ENCODE measurements around the gene YJEFN3. TPM values are rescaled to one million over a fixed set of nuclear protein-coding genes. Genes with fewer than 3 reads are reported as not detected.

The YJEFN3 gene
- total and polyA plus RNA-seq, 5 experiments from 2014 or later: 0.08 to 12.8 (median 5.8) TPM; not detected in 1

GRCh38 chr19:19554074-19555023 is 25.6 kb downstream of the YJEFN3 start:
- POLR2A ChIA-PET: interaction anchor here (0.6 to 1.9 kb wide), 5 partner anchors 22 to 163 kb away, joined by 3 to 5 read pairs (median 4); partner anchors contain the start of gene LPAR2
- DNase-seq (peak in 6 of 10 donors; percentile 38 to 46 (median 42)), ATAC-seq (peak; percentile 42 to 68)
- Mint-ChIP-seq H3K27ac (peak overlapping the region in 5 of 10 donors; percentile 27 to 77 (median 63)), H3K27me3 (peaks cover 0 to 6% (median 0%) of the 10 kb centered on the region in 5 donors), H3K4me1 (peaks cover 3 to 20% (median 12%) of the 10 kb centered on the region in 4 donors), H3K4me3 (no peak overlapping the region), H3K36me3 (peaks cover 0 to 3% (median 0%) of the 10 kb centered on the region in 3 donors), H3K9me3 (no peaks in the 10 kb centered on the region)

- Mint-ChIP-seq H3K4me1 (peaks cover 14 to 37% (median 21%) of the 10 kb centered on the region in 4 donors), H3K27me3 (no peaks in the 10 kb centered on the region), H3K27ac (peak overlapping the region in 4 of 10 donors; percentile 62 to 86 (median 84)), H3K9me3 (no peaks in the 10 kb centered on the region), H3K36me3 (peaks cover 0 to 12% (median 2%) of the 10 kb centered on the region in 3 donors), H3K4me3 (no peak overlapping the region)
- POLR2A ChIA-PET: interaction anchor here (0.6 to 1.1 kb wide), 2 partner anchors 40 to 58 kb away, joined by 3 to 8 read pairs; no protein-coding TSS in a partner anchor
- no peak for DNase-seq
- no peak for ATAC-seq
These were observed 29.3 kb downstream of the YJEFN3 start for GRCh38 chr19:19558055-19558454.

- POLR2A ChIA-PET: interaction anchor here (0.6 to 1.4 kb wide), 2 partner anchors 58 to 67 kb away, joined by 3 to 11 read pairs; no protein-coding TSS in a partner anchor
- H3K36me3 Mint-ChIP-seq: peaks cover 0 to 13% (median 2%) of the 10 kb centered on the region in 3 donors
- H3K4me1 Mint-ChIP-seq: peaks cover 14 to 40% (median 22%) of the 10 kb centered on the region in 4 donors
- H3K9me3 Mint-ChIP-seq: no peaks in the 10 kb centered on the region
- H3K4me3 Mint-ChIP-seq: peak overlapping the region in 1 of 10 donors; percentile 25
- H3K27me3 Mint-ChIP-seq: no peaks in the 10 kb centered on the region
- ATAC-seq (no peak), DNase-seq (no peak)
- H3K27ac Mint-ChIP-seq: peak overlapping the region in 6 of 10 donors; percentile 47 to 86 (median 75)
These were observed 29.9 kb downstream of the YJEFN3 start for GRCh38 chr19:19558636-19559035.

DNA sequence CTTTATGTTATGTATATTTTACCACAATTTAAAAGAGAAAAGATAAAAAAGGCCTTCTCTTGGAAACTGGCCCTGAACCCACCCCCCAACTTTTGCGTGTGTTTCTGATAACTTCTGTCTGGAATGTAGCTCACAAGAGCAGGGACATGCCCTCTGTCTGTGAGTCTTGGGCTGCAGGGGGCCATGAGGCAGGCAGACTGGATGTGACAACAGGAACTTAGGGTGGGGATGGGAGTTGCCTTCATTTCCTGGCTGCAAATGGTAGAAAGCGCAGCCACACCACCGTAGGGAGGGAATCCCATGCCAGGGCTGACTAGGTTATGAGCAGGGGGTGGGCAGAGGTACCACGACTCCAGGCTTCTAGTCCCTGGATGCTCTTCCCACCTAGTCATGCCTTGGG is 31.2 kb downstream of the YJEFN3 start:
- no peak for ATAC-seq
- no peak overlapping the region for H3K4me3 Mint-ChIP-seq
- no peaks in the 10 kb centered on the region for H3K27me3 Mint-ChIP-seq
- no peak for DNase-seq
- peaks cover 13 to 31% (median 20%) of the 10 kb centered on the region in 4 donors for H3K4me1 Mint-ChIP-seq
- H3K36me3 Mint-ChIP-seq: peaks cover 0 to 22% (median 11%) of the 10 kb centered on the region in 3 donors
- no peaks in the 10 kb centered on the region for H3K9me3 Mint-ChIP-seq
- H3K27ac Mint-ChIP-seq: peak overlapping the region in 5 of 10 donors; percentile 47 to 87 (median 79)
- POLR2A ChIA-PET: interaction anchor here (1.1 to 1.5 kb wide), 5 partner anchors 30 to 69 kb away, joined by 3 to 11 read pairs (median 5); no protein-coding TSS in a partner anchor

DNA sequence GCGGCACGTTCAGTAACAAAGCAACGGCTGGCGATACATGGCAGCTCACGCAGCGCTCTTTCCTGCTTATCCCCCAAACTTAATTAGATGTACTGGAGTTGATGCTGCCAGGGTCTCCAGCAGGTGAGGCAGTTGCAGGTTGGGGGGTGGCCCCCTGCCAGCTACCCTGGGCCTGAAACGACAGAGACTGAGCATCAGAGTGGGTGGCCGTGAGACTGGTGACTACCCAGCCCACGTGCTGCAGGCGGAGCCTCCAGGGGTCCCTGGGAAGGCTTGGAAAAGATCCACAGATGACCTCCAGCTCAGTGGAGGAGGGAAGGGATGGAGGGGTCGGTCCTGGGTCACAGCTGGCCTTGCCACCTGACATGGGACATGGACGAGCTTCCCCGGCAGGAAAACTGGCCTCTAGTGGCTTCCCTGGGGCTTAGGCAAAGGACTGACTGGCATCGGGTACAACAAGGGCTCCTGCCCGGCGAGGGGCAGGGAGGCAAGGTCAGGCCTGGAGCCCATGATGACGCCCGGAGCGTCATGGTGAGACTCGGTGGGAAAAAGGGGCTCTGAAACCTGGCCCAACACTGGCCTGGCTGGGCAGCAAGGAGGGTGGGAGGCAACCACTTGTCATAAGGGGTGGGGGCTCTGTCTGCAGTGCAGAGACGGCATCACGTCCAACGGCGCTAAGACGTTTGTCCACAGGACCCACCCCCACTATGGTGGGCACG is 33.4 kb downstream of the YJEFN3 start:
- ATAC-seq: no peak
- Mint-ChIP-seq H3K4me3 (no peak overlapping the region), H3K9me3 (no peaks in the 10 kb centered on the region), H3K36me3 (peaks cover 0 to 29% (median 15%) of the 10 kb centered on the region in 3 donors), H3K27me3 (no peaks in the 10 kb centered on the region), H3K27ac (peak overlapping the region in 3 of 10 donors; percentile 30 to 88 (median 72)), H3K4me1 (peaks cover 13 to 31% (median 20%) of the 10 kb centered on the region in 4 donors)
- POLR2A ChIA-PET: interaction anchor here (0.5 to 1.9 kb wide), 5 partner anchors 35 to 103 kb away, joined by 3 to 4 read pairs (median 3); partner anchors contain the start of gene GMIP
- no peak for DNase-seq

DNA sequence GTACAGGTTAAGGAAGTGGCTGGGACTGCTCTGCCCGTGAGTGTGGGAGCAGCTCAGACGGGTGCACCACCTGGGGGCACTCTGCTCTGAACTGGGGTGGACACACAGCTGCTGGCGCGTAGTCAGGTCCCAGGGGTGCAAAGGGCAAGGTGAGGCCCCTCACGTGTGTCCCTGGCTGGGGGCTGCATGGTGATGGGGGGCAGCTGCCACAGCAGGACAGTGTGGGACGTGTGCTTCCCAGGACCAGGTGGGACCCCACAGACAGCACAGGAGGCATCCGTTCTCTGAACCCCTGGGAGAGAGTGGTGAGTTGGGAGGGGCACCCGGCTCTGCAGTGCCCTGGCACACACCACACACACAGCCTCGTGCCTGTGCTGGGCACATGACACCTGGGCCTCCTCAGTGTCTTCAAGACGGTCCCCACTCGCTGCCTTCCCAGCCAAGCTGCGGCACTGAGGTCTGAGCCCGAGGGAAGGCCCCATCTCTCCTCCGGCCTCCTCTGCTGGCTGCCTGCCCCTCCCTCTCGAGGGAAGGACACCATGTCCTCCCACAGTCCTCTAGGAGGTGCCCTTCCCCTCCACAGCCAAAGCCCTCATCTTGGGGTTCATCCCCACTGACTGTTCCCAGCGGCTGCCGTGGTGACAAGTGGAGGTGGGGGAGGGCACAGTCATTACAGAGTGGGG is 34.1 kb downstream of the YJEFN3 start:
- peak in 8 of 10 donors; percentile 32 to 79 (median 47) for DNase-seq
- no peaks in the 10 kb centered on the region for H3K27me3 Mint-ChIP-seq
- no peaks in the 10 kb centered on the region for H3K9me3 Mint-ChIP-seq
- ATAC-seq: peak; percentile 91 to 92
- peaks cover 0 to 33% (median 15%) of the 10 kb centered on the region in 3 donors for H3K36me3 Mint-ChIP-seq
- POLR2A ChIA-PET: interaction anchor here (0.9 to 1.9 kb wide), 4 partner anchors 34 to 106 kb away, joined by 3 to 4 read pairs (median 3); partner anchors contain the start of genes GMIP and NDUFA13
- H3K4me3 Mint-ChIP-seq: no peak overlapping the region
- H3K27ac Mint-ChIP-seq: peak overlapping the region in 4 of 10 donors; percentile 30 to 84 (median 73)
- peaks cover 14 to 31% (median 20%) of the 10 kb centered on the region in 4 donors for H3K4me1 Mint-ChIP-seq

GRCh38 chr19:19563348-19563848 is 34.7 kb downstream of the YJEFN3 start:
- POLR2A ChIA-PET: interaction anchor here (0.9 to 1.9 kb wide), 4 partner anchors 33 to 106 kb away, joined by 3 to 4 read pairs (median 3); partner anchors contain the start of genes GMIP and NDUFA13
- Mint-ChIP-seq H3K4me1 (peaks cover 13 to 29% (median 19%) of the 10 kb centered on the region in 4 donors), H3K27ac (peak overlapping the region in 5 of 10 donors; percentile 36 to 79 (median 68)), H3K27me3 (no peaks in the 10 kb centered on the region), H3K4me3 (no peak overlapping the region), H3K9me3 (no peaks in the 10 kb centered on the region), H3K36me3 (peaks cover 0 to 34% (median 15%) of the 10 kb centered on the region in 3 donors)
- ATAC-seq (no peak), DNase-seq (no peak)

DNA sequence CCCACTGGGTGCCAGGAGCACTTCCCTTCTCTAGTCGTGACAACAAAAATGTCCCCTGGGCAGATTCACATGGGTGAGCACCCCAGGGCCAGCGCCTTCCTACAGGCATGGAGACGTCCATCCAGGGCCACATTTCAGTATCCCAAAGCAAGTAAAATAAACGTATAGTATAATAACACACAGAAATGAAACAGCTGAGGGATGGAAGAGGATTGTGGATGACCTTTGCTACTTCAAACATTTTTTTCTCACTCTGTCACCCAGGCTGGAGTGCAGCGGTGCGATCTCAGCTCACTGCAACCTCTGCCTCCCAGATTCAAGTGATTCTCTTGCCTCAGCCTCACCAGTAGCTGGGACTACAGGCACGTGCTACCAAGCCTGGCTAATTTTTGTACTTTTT is 37.6 kb downstream of the YJEFN3 start:
- no peaks in the 10 kb centered on the region for H3K27me3 Mint-ChIP-seq
- peaks cover 0 to 49% (median 26%) of the 10 kb centered on the region in 3 donors for H3K36me3 Mint-ChIP-seq
- peak overlapping the region in 3 of 10 donors; percentile 47 to 84 (median 57) for H3K27ac Mint-ChIP-seq
- H3K4me3 Mint-ChIP-seq: no peak overlapping the region
- H3K9me3 Mint-ChIP-seq: no peaks in the 10 kb centered on the region
- ATAC-seq (no peak), DNase-seq (no peak)
- POLR2A ChIA-PET: interaction anchor here (0.7 kb wide), 1 partner anchor 49 kb away, joined by 4 read pairs; no protein-coding TSS in a partner anchor
- H3K4me1 Mint-ChIP-seq: peaks cover 5 to 20% (median 7%) of the 10 kb centered on the region in 4 donors

DNA sequence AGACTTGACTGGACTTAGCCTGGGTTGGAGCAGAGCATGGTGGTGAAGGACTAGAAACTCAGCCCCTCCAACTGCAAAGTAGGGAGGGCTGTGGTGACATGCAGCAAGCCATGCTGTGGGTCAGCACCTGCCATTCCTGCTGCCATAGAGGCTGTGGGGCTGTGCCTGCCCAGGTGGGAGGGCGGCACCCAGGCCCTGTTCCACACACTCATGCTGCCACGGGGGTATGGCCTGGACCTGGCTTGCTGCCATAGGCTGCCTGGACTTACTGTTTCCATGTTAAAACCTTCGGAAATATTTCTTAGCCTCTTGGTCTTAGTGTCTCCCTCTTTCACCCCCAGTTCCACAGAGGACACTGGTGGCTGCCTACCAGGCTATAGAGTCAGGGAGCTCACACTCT is 38.7 kb downstream of the YJEFN3 start:
- ATAC-seq: no peak
- Mint-ChIP-seq H3K4me1 (peaks cover 2 to 15% (median 7%) of the 10 kb centered on the region in 4 donors), H3K4me3 (no peak overlapping the region), H3K27ac (peak overlapping the region in 2 of 10 donors; percentile 79 to 83), H3K9me3 (no peaks in the 10 kb centered on the region), H3K36me3 (peaks cover 0 to 46% (median 25%) of the 10 kb centered on the region in 3 donors), H3K27me3 (no peaks in the 10 kb centered on the region)
- no peak for DNase-seq
- POLR2A ChIA-PET: interaction anchor here (0.9 to 1.4 kb wide), 3 partner anchors 35 to 66 kb away, joined by 3 to 4 read pairs (median 3); no protein-coding TSS in a partner anchor

DNA sequence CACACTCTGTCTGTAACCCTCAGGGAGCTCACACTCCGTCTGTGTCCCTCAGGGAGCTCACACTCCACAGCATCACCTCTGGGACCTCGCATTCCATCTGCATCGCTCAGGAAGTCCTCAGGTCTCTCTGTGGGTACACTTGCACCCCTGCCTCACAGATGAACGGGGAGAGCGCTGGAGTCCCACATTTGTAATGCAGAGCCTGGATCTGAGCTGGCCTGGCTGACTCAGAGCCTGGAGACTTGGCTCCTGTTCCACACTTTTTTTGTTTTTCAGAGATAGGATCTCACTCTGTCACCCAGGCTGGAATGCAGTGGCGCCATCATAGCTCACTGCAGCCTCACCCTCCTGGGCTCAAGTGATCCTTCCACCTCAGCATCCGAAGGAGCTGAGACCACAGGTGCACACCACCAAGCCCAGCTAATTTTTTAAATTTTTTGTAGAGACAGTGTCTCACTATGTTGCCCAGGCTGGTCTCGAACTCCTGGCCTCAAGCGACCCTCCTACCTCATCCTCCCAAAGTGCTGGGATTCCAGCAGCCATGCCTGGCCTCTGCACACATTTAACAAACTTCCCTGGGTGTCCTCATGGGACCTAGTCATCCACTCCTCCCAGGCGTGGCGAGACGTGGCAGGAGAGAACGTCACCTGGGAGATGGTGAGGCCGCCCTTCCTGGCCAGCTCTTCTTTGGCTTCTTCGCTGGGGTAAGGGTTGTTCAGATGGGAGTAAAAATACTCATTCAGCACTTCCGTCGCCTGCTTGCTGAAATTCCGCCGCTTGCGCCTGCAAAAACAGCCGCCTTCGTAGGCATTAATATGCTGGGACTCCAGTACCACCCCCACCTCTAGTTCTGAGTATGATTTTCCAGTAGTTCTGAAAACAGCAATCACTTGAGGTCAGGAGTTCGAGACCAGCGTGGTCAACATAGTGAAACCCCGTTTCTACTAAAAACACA is 40.4 kb downstream of the YJEFN3 start:
- DNase-seq (no peak), ATAC-seq (no peak)
- Mint-ChIP-seq H3K4me1 (peaks cover 0 to 7% (median 3%) of the 10 kb centered on the region in 4 donors), H3K27me3 (no peaks in the 10 kb centered on the region), H3K36me3 (peaks cover 0 to 43% (median 24%) of the 10 kb centered on the region in 3 donors), H3K27ac (peak overlapping the region in 3 of 10 donors; percentile 19 to 31 (median 28)), H3K4me3 (no peak overlapping the region), H3K9me3 (no peaks in the 10 kb centered on the region)
- POLR2A ChIA-PET: interaction anchor here (1.1 to 1.4 kb wide), 2 partner anchors 27 to 37 kb away, joined by 3 read pairs; no protein-coding TSS in a partner anchor
